HEK293T (cell line): ENCODE results near the gene EPB41L3.

Source experiments
- CTCF ChIA-PET: fragments of 350-600 bp; formaldehyde crosslinking; extraction: SDS; loops from one replicate; lab custom pipeline; 2021; ENCODE audit warnings: antibody characterized with exemption, inconsistent platforms; lab: Yijun Ruan, JAX
- POLR2A ChIA-PET: fragments of 350-600 bp; formaldehyde crosslinking; extraction: SDS; loops from one replicate; lab custom pipeline; 2020; ENCODE audit warnings: antibody characterized with exemption, inconsistent platforms; lab: Yijun Ruan, JAX
- DNase-seq: peaks from one replicate; pipeline ENCODE4 v3.0.0; 2012; ENCODE audit warnings: mixed read lengths; ENCODE audit errors: extremely low spot score
- ARNT ChIP-seq: fragments of 450-650 bp; IDR thresholded peaks from 2 replicates; pipeline ENCODE4 v1.6.1; 2017; ENCODE audit warnings: mild to moderate bottlenecking
- BHLHE40 ChIP-seq: fragments of 450-650 bp; IDR thresholded peaks from 2 replicates; pipeline ENCODE4 v1.6.1; 2016; ENCODE audit warnings: mild to moderate bottlenecking, moderate library complexity, borderline replicate concordance
- CTBP1 ChIP-seq: fragments of 450-650 bp; IDR thresholded peaks from 2 replicates; pipeline ENCODE4 v1.6.1; 2016; ENCODE audit warnings: borderline replicate concordance
- ELF4 ChIP-seq: fragments of 450-650 bp; IDR thresholded peaks from 2 replicates; pipeline ENCODE4 v1.6.1; 2017; ENCODE audit warnings: antibody characterized with exemption
- FOXA1 ChIP-seq: fragments of 450-650 bp; IDR thresholded peaks from 2 replicates; pipeline ENCODE4 v1.6.1; 2016; ENCODE audit warnings: mild to moderate bottlenecking
- FOXK2 ChIP-seq: fragments of 450-650 bp; IDR thresholded peaks from 2 replicates; pipeline ENCODE4 v1.6.1; 2016; ENCODE audit warnings: mild to moderate bottlenecking
- FOXM1 ChIP-seq: fragments of 450-650 bp; IDR thresholded peaks from 2 replicates; pipeline ENCODE4 v1.6.1; 2017; ENCODE audit warnings: mild to moderate bottlenecking, borderline replicate concordance
- HDGF ChIP-seq: fragments of 450-650 bp; IDR thresholded peaks from 2 replicates; pipeline ENCODE4 v1.6.1; 2017; ENCODE audit warnings: antibody characterized with exemption, borderline replicate concordance
- L3MBTL2 ChIP-seq: fragments of 450-650 bp; conservative IDR thresholded peaks from 2 replicates; pipeline ENCODE4 v1.6.1; 2016; ENCODE audit warnings: mild to moderate bottlenecking
- LEF1 ChIP-seq: fragments of 450-650 bp; IDR thresholded peaks from 2 replicates; pipeline ENCODE4 v1.6.1; 2017; ENCODE audit warnings: mild to moderate bottlenecking, borderline replicate concordance
- NFRKB ChIP-seq: fragments of 450-650 bp; IDR thresholded peaks from 2 replicates; pipeline ENCODE4 v1.6.1; 2016; ENCODE audit warnings: mild to moderate bottlenecking, moderate library complexity
- SP1 ChIP-seq: fragments of 450-650 bp; IDR thresholded peaks from 2 replicates; pipeline ENCODE4 v1.6.1; 2017
- SUZ12 ChIP-seq: fragments of 450-650 bp; IDR thresholded peaks from 2 replicates; pipeline ENCODE4 v1.6.1; 2016; ENCODE audit warnings: mild to moderate bottlenecking
- TARDBP ChIP-seq: fragments of 450-650 bp; IDR thresholded peaks from 2 replicates; pipeline ENCODE4 v1.6.1; 2016
- ZNF384 ChIP-seq: fragments of 450-650 bp; IDR thresholded peaks from 2 replicates; pipeline ENCODE4 v1.6.1; 2016
- TF ChIP-seq, protein P1 (sequence below): fragments of 450-650 bp; IDR thresholded peaks from 2 replicates; pipeline ENCODE4 v1.6.1; 2016

Gene EPB41L3

DNA sequence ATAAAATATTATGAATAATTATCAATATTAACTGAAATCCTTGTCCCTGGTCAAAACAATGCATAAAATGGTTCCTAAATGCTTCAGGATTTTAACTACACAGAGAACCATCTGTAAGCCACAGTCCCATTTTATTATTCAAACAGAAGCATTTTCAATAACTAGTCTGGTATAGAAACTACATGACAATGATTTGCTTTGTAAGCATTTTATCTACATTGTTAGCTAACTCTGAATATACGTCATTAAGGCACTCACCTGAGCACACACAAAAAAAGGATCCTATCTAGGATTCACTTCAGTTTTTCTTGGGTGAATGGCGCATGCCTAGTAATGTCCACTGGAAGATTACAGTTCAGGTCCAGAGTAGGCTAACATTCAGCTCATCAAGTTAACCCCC lies 22.8 kb downstream of the EPB41L3 start:
- TF ChIP-seq ARNT, result no peak
- no peak for TF ChIP-seq ZNF384
- no peak for TF ChIP-seq CTBP1
- no peak for TF ChIP-seq TARDBP
- no peak for TF ChIP-seq FOXM1
- TF ChIP-seq BHLHE40, result no peak

DNA sequence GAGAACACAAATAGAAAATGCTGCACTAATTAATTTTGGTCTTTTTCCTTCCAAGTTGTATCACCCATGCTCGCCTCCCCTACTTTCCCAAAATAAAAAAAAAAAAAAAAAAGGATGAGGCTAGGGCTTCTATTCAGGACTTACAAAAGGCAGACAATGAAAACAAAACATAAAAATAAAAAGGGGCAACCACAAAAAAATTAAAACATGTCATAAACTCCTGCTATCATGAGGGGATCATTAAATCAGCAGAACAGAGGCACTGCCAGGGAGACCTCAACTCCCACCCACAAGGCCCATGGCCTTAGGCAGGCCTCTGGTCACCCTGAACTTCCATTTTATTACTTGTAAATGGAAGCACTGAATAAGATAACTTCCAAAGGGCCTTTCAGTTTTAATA lies 23.3 kb downstream of the EPB41L3 start:
- DNase-seq, result no peak
- CTCF ChIA-PET, result no interaction called here
- TF ChIP-seq ZNF384 (no peak), L3MBTL2 (no peak), TARDBP (no peak), FOXK2 (no peak), ELF4 (no peak), BHLHE40 (no peak), LEF1 (no peak), SUZ12 (no peak), NFRKB (no peak), ARNT (no peak), SP1 (no peak), FOXM1 (no peak), FOXA1 (no peak), CTBP1 (no peak), HDGF (no peak)
- TF ChIP-seq, protein P1, sequence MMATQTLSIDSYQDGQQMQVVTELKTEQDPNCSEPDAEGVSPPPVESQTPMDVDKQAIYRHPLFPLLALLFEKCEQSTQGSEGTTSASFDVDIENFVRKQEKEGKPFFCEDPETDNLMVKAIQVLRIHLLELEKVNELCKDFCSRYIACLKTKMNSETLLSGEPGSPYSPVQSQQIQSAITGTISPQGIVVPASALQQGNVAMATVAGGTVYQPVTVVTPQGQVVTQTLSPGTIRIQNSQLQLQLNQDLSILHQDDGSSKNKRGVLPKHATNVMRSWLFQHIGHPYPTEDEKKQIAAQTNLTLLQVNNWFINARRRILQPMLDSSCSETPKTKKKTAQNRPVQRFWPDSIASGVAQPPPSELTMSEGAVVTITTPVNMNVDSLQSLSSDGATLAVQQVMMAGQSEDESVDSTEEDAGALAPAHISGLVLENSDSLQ, result no peak
- POLR2A ChIA-PET, result no interaction called here

More for the DNA sequence above, 22.8 kb downstream of the EPB41L3 start:
- CTCF ChIA-PET, result no interaction called here
- POLR2A ChIA-PET, result no interaction called here
- no peak for DNase-seq

DNA sequence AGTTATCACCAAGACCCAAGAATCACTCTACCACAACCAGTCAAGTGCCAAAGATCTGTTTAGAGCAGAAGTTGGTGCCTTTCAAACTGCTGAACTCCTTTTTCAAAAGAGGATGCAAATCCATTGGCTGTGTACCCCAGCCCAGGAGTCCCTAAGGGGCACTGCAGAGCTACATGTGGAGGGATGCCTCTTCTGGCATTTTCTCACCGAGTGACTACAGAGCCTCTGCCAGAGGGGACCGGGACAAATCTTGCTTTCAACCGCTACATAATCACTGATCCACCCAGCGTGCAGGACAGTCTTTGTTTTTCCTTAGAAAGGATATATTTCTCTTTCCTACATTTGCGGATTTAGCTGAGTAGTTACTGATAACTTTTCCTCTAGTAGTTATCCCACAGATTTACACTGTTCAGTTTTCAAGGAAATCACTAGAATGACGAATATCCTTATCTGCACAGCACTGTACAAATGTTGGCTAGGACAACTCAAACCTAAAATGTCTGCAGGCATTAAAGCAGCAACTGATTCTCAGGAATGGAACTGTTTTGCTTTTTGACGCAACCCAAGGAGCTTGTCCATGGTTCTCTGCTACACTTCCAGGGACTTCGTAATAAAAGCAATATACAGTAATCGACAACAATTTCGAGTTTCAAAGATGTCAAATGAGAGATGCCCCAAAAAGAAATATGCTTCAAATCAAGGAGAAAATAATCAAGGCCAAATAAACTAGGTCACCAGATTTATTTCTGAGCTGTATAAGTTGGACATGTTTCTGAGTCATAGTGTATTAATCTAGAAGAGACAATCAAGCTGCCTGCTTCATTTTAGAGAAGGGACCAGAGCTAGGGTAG lies 24.1 kb downstream of the EPB41L3 start:
- ChIA-PET POLR2A (interaction anchor here (1.1 to 1.6 kb wide), 2 partner anchors 62 to 225 kb away, joined by 4 to 6 read pairs; no protein-coding TSS in a partner anchor), CTCF (no interaction called here)
- TF ChIP-seq ZNF384, result no peak
- TF ChIP-seq BHLHE40, result no peak
- DNase-seq, result no peak

DNA sequence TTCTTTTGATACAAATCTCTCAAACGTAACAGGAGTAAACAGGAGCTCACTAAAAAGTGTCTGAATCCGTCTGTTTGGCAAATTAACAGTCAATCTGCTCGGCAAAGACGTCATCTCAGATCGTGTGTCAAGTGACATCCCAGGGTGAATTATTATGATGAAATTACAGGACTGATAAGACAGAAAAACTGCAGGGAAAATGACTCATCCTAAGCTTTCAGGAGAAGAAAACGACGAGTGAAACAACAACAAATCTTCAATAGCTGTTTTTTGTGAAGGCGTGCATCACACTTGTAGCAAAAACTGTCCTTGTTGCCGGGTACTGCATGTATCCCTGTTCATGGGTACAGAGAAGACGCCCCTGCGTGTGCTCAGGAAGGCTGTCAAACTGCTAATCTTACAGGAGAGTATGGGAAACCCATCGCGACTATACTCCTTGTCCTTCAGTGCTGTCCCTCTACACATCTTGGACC lies 24.9 kb downstream of the EPB41L3 start:
- ChIA-PET CTCF (interaction anchor here (0.7 kb wide), 1 partner anchor 14 kb away, joined by 3 read pairs; no protein-coding TSS in a partner anchor), POLR2A (interaction anchor here (1.1 to 1.6 kb wide), 2 partner anchors 62 to 224 kb away, joined by 4 to 6 read pairs; no protein-coding TSS in a partner anchor)
- peak; percentile 20 for DNase-seq
- TF ChIP-seq, protein P1, result peak; percentile 87
- TF ChIP-seq CTBP1, result peak; percentile 24; the same call in 1 of the 2 replicates
- TF ChIP-seq FOXA1, result no peak

DNA sequence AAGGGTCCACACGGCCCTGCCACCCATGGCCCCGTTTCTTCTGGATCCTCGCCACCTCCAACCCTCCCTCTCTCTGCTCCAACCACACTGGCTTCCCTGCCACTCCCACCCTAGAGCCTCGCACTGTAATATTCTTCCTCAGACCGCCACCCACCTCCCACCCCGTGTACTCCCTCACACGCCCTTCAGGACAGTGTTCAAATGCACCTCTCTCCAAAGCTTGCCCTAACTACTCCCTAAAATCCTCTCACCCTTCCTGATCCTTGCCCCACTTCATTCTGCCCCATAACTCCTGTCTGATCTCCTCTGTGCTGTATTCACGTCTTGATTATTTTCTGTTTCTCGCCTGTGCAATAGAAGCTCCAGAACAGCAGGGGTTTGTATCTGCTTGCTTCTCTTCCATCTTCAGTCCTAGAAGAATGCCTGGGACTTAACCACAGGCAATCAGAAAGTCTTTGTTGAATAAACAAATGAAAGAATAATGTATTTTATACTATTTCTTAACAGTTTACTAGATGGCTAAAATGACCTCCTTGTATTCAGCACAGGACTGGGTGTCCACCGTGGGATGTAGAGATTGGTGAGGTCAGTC lies 25.5 kb downstream of the EPB41L3 start:
- CTCF ChIA-PET, result no interaction called here

DNA sequence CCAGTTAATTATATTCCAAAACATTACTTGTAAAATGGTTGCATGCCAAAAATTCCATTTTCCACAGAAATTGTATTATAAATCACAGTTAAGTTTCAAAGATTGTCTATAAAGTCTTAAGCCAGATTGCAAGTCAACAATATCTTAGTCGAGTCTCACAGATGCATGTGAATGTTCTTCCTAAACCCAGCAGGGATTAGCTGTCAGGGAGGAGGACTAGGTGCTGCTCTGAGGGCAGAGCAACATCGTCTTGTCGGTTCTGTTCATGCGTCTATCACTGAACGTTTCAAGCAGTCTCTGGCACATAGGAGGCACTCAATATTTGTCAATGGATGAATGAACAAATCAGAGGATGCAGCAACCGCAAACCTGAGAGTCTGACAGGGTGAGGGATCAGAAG lies 27.0 kb downstream of the EPB41L3 start:
- ChIA-PET CTCF (no interaction called here), POLR2A (no interaction called here)
- no peak for TF ChIP-seq NFRKB
- TF ChIP-seq BHLHE40, result no peak
- no peak for TF ChIP-seq CTBP1
- no peak for TF ChIP-seq ZNF384
- no peak for TF ChIP-seq FOXM1
- TF ChIP-seq TARDBP, result no peak
- no peak for DNase-seq

More for the DNA sequence above, 25.5 kb downstream of the EPB41L3 start:
- POLR2A ChIA-PET, result interaction anchor here (1.6 kb wide), 1 partner anchor 61 kb away, joined by 6 read pairs; no protein-coding TSS in a partner anchor
- no peak for DNase-seq
- TF ChIP-seq BHLHE40, result no peak
- TF ChIP-seq TARDBP, result no peak
- TF ChIP-seq CTBP1, result no peak
- TF ChIP-seq ARNT, result no peak
- no peak for TF ChIP-seq ELF4
- no peak for TF ChIP-seq L3MBTL2
- no peak for TF ChIP-seq HDGF
